ENCODE measurements around the gene KBTBD6.
"Not testable (repeated sequence)": the region's sequence is repeated elsewhere in the genome, so short reads cannot be mapped to it uniquely, and the experiment has no call there.

The KBTBD6 gene

GRCh38 chr13:41132512-41133152, at the start of gene KBTBD6:
TSS of gene KBTBD6 (minus strand) at chr13:41132802. CDS start at chr13:41132511, 291 bp downstream.
- DNase-seq (ENCODE audit: low read depth in 2 of 2), result peak; percentile 97 to 98

GRCh38 chr13:41182231-41182630, 49.6 kb upstream of the KBTBD6 start:
- no peak for DNase-seq (ENCODE audit: low read depth in 2 of 2)

- peak; percentile 36 to 50 for DNase-seq (ENCODE audit: low read depth in 2 of 2)
Measured at GRCh38 chr13:41179593-41180250, 47.1 kb upstream of the KBTBD6 start.

- DNase-seq (ENCODE audit: low read depth in 2 of 2), result no peak
Measured at GRCh38 chr13:41178040-41178439, 45.4 kb upstream of the KBTBD6 start.

- no peak for DNase-seq (ENCODE audit: low read depth in 2 of 2)
Measured at GRCh38 chr13:41177616-41178015, 45.0 kb upstream of the KBTBD6 start.

- DNase-seq (ENCODE audit: low read depth in 2 of 2), result not testable (repeated sequence)
Measured at GRCh38 chr13:41175576-41175975, 43.0 kb upstream of the KBTBD6 start.

GRCh38 chr13:41162151-41162550, 29.5 kb upstream of the KBTBD6 start:
- no peak for DNase-seq (ENCODE audit: low read depth in 2 of 2)

GRCh38 chr13:41159174-41159573, 26.6 kb upstream of the KBTBD6 start:
- no peak for DNase-seq (ENCODE audit: low read depth in 2 of 2)

GRCh38 chr13:41157048-41157717, 24.6 kb upstream of the KBTBD6 start:
- no peak for DNase-seq (ENCODE audit: low read depth in 2 of 2)

- DNase-seq (ENCODE audit: low read depth in 2 of 2), result no peak
Measured at GRCh38 chr13:41156620-41157019, 24.0 kb upstream of the KBTBD6 start.

GRCh38 chr13:41154042-41154441, 21.4 kb upstream of the KBTBD6 start:
- no peak for DNase-seq (ENCODE audit: low read depth in 2 of 2)

- DNase-seq (ENCODE audit: low read depth in 2 of 2), result no peak
Measured at GRCh38 chr13:41152005-41152404, 19.4 kb upstream of the KBTBD6 start.

- no peak for DNase-seq (ENCODE audit: low read depth in 2 of 2)
Measured at GRCh38 chr13:41150058-41150457, 17.5 kb upstream of the KBTBD6 start.

- no peak for DNase-seq (ENCODE audit: low read depth in 2 of 2)
Measured at GRCh38 chr13:41148419-41149283, 16.0 kb upstream of the KBTBD6 start.

- peak; percentile 64 to 66 for DNase-seq (ENCODE audit: low read depth in 2 of 2)
Measured at GRCh38 chr13:41145136-41145908, 12.7 kb upstream of the KBTBD6 start.

GRCh38 chr13:41144576-41144975, 12.0 kb upstream of the KBTBD6 start:
- no peak for DNase-seq (ENCODE audit: low read depth in 2 of 2)

- no peak for DNase-seq (ENCODE audit: low read depth in 2 of 2)
Measured at GRCh38 chr13:41139296-41139966, 6.8 kb upstream of the KBTBD6 start.

- DNase-seq (ENCODE audit: low read depth in 2 of 2), result no peak
Measured at GRCh38 chr13:41137951-41138350, 5.3 kb upstream of the KBTBD6 start.

GRCh38 chr13:41137241-41137640, 4.6 kb upstream of the KBTBD6 start:
- no peak for DNase-seq (ENCODE audit: low read depth in 2 of 2)

GRCh38 chr13:41136396-41137031, 3.9 kb upstream of the KBTBD6 start:
- DNase-seq (ENCODE audit: low read depth in 2 of 2), result no peak

Data from fibroblast of skin of left biceps (primary cell).